HG03521 (cell line): ENCODE data around the gene SPOPL.
A peak's percentile ranks its signal among the peaks of the same experiment; 100 is the strongest.
"Not testable (repeated sequence)": the region's sequence is repeated elsewhere in the genome, so short reads cannot be mapped to it uniquely, and the experiment has no call there.

Experiments
- ATAC-seq: cut with Tn5 transposase; IDR thresholded peaks from one replicate; pipeline ENCODE4 v1.9.1; 2021; ENCODE audit warnings: mild to moderate bottlenecking, moderate library complexity; ENCODE audit not compliant: unreplicated experiment

Gene SPOPL

GRCh38 chr2:138522556-138522955, 21.0 kb downstream of the SPOPL start:
- ATAC-seq: peak; percentile 56

GRCh38 chr2:138523018-138523672, 21.6 kb downstream of the SPOPL start:
- ATAC-seq: peak; percentile 41

DNA sequence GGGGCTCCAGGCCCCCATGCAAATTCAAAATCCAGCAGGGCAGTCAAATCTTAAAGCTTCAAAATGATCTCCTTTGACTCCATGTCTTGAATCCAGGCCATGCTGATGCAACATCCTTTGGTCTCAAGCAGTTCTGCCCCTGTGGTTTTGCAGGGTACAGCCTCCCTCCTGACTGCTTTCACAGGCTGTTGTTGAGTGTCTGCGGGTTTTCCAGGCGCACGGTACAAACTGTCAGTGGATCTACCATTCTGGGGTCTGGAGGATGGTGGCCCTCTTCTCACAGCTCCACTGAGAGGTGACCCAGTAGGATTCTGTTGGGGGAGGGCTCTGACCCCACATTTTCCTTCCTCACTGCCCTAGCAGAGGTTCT, 22.1 kb downstream of the SPOPL start:
- ATAC-seq: not testable (repeated sequence)

- not testable (repeated sequence) for ATAC-seq
Observed at GRCh38 chr2:138524353-138524752, 22.8 kb downstream of the SPOPL start.

DNA sequence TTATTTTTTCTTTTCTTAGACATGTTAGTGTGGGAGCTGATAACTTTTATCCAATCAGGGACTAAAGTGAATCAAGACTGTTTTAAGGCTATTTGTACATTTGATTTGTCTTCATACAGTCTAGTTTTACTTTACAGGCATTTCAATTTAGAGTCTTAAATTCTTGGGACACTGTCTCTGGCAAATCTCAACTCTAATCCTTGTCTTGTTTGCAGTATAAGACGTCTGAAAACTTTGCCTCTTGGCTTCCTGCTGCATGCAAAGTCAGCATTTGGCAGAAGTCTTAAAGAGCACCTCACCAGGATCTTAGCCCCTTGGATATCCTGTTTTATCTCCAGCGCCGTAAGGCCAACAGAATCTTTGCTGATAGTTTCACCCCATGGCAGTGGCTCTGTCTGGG, 30.3 kb downstream of the SPOPL start:
- ATAC-seq: no peak

DNA sequence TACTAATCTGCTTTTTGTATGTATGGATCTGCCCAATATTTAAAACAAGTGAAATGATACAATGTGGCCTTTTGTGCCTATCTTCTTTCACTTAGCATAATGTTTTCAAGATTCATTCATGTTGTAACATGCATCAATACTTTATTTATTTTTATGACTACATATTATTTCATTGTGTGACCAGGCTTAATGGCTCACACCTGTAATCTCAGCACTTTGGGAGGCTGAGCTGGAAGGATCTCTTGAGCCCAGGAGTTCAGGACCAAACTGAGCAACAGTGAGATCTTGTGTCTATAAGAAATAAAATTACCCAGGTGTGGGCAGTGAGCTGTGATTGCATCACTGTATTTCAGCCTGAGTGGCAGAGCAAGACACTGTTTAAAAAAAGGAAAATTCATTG, 33.2 kb downstream of the SPOPL start:
- no peak for ATAC-seq

DNA sequence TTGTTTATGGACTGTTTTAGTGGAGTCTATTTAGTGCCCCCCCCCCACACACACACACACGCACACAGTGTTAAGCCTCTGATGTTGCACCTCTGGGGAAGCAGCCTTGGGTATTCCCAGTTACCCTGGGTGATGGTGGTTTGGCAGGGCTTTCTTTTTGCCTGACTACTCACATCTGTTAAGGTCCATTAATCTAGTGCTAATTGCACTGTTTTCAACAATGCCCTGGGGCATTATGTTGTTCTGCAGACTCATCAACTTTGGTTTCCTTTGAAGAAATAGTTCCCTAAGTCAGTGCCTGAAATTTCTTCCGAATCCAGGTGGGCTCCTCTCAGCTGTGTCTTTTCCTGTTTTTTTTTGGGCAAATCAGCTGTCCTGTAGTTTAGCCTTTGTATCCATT, 34.7 kb downstream of the SPOPL start:
- ATAC-seq: peak; percentile 64

GRCh38 chr2:138536740-138537139, 35.2 kb downstream of the SPOPL start:
- no peak for ATAC-seq

DNA sequence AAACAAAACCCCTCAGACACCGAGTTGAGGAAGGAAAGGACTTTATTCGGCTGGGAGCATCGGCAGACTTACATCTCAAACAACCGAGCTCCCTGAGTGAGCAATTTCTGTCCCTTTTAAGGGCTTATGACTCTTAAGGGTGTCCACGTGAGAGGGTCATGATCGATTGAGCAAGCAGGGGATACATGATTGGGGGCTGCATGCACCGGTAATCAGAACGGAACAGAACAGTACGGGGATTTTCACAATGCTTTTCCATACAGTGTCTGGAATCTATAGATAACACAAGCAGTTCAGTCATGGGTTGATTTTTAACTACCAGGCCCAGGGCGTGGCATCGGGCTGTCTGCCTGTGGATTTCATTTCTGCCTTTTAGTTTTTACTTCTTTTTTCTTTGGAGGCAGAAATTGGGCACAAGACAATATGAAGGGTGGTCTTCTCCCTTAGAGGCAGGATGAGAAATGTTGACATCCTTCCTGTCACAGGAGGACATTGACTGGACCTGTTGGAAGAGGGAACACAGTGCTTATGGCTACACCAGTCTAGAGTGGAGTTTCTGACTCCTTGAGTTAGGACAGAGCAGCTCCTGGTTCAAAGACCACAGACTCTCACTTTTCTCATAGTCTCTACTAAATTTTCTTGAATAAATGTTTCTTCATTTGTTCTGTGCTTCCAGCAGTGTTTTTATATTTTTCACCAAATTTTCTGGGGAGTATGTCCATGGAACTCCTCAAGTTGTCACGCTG, 35.8 kb downstream of the SPOPL start:
- ATAC-seq: no peak

DNA sequence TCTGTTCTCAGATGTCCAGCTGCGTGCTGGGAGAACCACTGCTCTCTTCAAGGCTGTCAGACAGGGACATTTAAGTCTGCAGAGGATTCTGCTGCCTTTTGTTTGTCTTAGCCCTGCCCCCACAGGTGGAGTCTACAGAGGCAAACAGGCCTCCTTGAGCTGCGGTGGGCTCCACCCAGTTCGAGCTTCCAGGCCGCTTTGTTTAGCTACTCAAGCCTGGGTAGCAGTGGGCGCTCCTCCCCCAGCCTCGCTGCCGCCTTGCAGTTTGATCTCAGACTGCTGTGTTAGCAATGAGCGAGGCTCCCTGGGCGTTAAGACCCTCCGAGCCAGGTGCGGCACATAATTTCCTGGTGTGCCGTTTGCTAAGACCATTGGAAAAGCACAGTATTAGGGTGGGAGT, 42.6 kb downstream of the SPOPL start:
- ATAC-seq: not testable (repeated sequence)

GRCh38 chr2:138548796-138549195, 47.2 kb downstream of the SPOPL start:
- no peak for ATAC-seq

DNA sequence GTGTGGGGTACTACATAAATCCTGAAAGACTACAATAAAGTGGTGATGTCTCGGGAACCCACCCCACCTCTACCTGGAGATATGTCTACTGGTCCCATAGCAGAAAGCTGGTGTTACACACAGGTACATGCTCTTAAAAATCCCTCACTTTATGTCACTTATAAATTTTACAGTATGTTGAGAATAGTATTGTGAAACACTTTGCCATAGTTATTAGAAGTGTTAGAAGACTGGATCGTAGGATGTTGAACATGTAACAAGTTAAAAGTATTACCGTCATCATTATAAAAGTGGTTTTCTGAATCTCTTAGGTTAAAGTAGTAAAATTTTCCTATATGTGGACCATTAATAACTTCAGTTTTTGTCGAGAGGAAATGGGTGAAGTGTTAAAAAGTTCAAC, 48.6 kb downstream of the SPOPL start:
- ATAC-seq: no peak

GRCh38 chr2:138550670-138551287, 49.2 kb downstream of the SPOPL start:
- ATAC-seq: no peak

GRCh38 chr2:138554123-138554522, 52.6 kb downstream of the SPOPL start:
- ATAC-seq: no peak

DNA sequence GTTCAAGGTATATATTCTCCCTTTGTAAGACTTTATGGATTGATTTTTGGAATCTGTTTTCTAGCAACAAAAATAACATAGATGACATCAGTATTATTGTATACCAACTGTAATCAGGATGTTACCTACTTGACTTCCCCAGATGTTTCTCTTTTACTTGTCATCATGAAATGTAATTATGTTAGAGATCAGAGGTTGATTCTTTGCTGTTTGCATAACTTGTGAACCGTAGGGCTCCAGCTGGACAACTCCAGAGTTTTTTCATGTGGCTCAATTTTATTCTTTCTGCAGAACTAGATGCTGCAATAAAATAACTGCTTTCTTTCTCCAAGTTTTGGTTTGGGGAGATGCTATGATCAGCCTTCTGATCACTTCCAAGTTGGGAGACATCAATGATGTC, 58.1 kb downstream of the SPOPL start:
- ATAC-seq: no peak

DNA sequence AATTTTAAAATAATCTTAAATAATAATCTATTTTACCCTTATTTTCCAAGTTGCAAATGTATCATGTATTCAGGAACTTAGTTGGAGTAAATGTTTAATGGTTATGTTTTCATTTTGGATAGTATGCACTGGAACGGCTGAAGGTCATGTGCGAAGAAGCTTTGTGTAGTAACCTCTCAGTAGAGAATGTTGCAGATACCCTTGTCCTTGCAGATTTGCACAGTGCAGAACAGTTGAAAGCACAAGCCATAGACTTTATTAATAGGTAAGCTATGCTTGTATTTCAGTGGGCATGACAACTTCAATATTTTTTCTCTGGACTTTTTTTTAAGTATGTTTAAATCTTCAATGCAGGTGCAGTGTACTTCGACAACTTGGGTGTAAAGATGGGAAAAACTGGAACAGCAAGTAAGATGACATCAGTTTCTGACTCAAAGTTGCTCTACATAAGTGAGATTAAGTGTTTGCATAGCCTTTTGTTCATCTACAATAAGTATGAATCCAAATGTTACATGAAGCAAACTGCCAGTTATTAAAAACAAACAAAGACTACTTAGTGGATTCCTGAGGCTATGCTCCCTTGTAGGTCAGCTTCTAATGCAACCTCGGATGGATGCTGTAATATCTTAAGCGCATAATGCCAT, 63.1 kb downstream of the SPOPL start:
- ATAC-seq: no peak

- no peak for ATAC-seq
Observed at GRCh38 chr2:138565230-138565598, 63.6 kb downstream of the SPOPL start.

GRCh38 chr2:138572318-138572717, 70.7 kb downstream of the SPOPL start:
- ATAC-seq: no peak

DNA sequence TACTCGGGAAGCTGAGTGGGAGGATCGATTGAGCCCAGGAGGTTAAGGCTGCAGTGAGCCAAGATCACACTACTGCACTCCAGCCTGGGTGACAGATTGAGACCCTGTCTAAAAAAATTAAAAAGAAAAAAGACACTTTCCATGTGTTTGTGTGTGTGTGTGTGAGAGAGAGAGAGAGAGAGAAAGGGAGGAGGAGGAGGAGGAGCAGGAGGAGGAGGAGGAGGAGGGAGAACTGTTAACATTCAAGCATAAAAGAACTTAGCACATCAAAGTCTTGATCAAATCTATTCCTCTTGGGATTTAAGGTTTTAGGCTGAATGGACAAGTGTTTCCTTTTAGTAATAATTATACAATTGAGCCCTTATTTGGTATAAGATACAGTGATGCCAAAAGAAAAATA, 75.5 kb downstream of the SPOPL start:
- ATAC-seq: no peak

- no peak for ATAC-seq
Observed at GRCh38 chr2:138579556-138579955, 78.0 kb downstream of the SPOPL start.

DNA sequence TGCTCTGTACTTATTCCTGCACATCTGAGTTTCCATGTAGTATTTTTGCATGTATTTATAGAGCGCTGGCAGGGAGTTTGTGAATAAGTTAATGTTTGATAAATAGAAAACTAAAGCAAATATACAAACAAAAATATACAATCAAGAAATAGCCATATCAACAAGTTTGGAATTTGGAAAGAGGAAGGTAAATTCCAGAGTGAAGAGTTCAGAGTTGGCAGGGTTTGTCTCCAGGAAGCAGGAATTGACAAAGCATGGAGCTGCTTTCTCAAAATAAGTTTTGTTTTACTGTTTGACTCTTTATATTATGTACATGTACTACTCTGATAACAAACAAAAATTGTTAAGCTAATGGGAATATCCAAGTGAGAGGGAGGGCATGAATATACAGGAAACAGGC, 80.3 kb downstream of the SPOPL start:
- ATAC-seq: no peak

- ATAC-seq: no peak
Observed at GRCh38 chr2:138589663-138590062, 88.1 kb downstream of the SPOPL start.
